Activated CD4-positive, alpha-beta memory T cell treated with anti-CD3 and anti-CD28 coated beads, Interleukin-2, amount 10 ng/mL, durations not matched to agents 7 days and 5 days (primary cell): ENCODE data around the gene FTO. TPM values are rescaled to one million over a fixed set of nuclear protein-coding genes. Genes with fewer than 3 reads are reported as not detected.

Experiments
- CTCF ChIA-PET: fragments of 350-600 bp; sonication (Branson Sonifier 250); formaldehyde crosslinking; loops from one replicate; lab custom pipeline; 2021; ENCODE audit warnings: antibody characterized with exemption, inconsistent platforms; lab: Charles Lee
- POLR2A ChIA-PET: fragments of 350-600 bp; sonication (Branson Sonifier 250); formaldehyde crosslinking; loops from one replicate; lab custom pipeline; 2021; ENCODE audit warnings: antibody characterized with exemption; lab: Charles Lee
- DNase-seq: peaks from one replicate; pipeline ENCODE4 v3.0.0-alpha.2; 2020
- H3K27ac Mint-ChIP-seq: one replicate; pipeline ENCODE4 v1.8.0; 2021; ENCODE audit warnings: mild to moderate bottlenecking, mixed read lengths
- H3K27me3 Mint-ChIP-seq: one replicate; pipeline ENCODE4 v1.8.0; 2021; ENCODE audit warnings: mixed read lengths
- H3K36me3 Mint-ChIP-seq: one replicate; pipeline ENCODE4 v1.8.0; 2021; ENCODE audit warnings: low read depth, mixed read lengths
- H3K4me1 Mint-ChIP-seq: one replicate; pipeline ENCODE4 v1.8.0; 2021; ENCODE audit warnings: mixed read lengths
- H3K4me3 Mint-ChIP-seq: one replicate; pipeline ENCODE4 v1.8.0; 2021; ENCODE audit warnings: mild to moderate bottlenecking, mixed read lengths
- H3K9me3 Mint-ChIP-seq: one replicate; pipeline ENCODE4 v1.8.0; 2021; ENCODE audit warnings: mixed read lengths
- total RNA-seq, 2 experiments: library from RNA; stranded (reverse); gene quantifications; one replicate each; pipeline ENCODE4 v1.2.3, GENCODE V29; 2021

Gene FTO
- total RNA-seq, 2 experiments from 2014 or later: 48.1 to 48.5 TPM

- Mint-ChIP-seq H3K27me3 (no peaks in the 10 kb centered on the region), H3K4me1 (peaks cover 4% of the 10 kb centered on the region), H3K4me3 (no peak overlapping the region), H3K27ac (no peak overlapping the region), H3K9me3 (peaks cover 3% of the 10 kb centered on the region), H3K36me3 (peaks cover 5% of the 10 kb centered on the region)
- ChIA-PET CTCF (no interaction called here), POLR2A (no interaction called here)
- no peak for DNase-seq
These were observed 232.1 kb downstream of the FTO start for GRCh38 chr16:53936052-53936451.

GRCh38 chr16:53936529-53936928 is 232.6 kb downstream of the FTO start:
- no peak overlapping the region for H3K27ac Mint-ChIP-seq
- CTCF ChIA-PET: no interaction called here
- DNase-seq: no peak
- POLR2A ChIA-PET: no interaction called here
- no peaks in the 10 kb centered on the region for H3K27me3 Mint-ChIP-seq
- H3K4me1 Mint-ChIP-seq: peaks cover 4% of the 10 kb centered on the region
- peaks cover 3% of the 10 kb centered on the region for H3K9me3 Mint-ChIP-seq
- H3K4me3 Mint-ChIP-seq: no peak overlapping the region
- H3K36me3 Mint-ChIP-seq: peaks cover 5% of the 10 kb centered on the region

- H3K4me1 Mint-ChIP-seq: peaks cover 4% of the 10 kb centered on the region
- CTCF ChIA-PET: interaction anchor here (1.1 kb wide), 1 partner anchor 46 kb away, joined by 3 read pairs; no protein-coding TSS in a partner anchor
- peaks cover 5% of the 10 kb centered on the region for H3K36me3 Mint-ChIP-seq
- no peak for DNase-seq
- no peaks in the 10 kb centered on the region for H3K27me3 Mint-ChIP-seq
- H3K27ac Mint-ChIP-seq: no peak overlapping the region
- no peak overlapping the region for H3K4me3 Mint-ChIP-seq
- H3K9me3 Mint-ChIP-seq: peaks cover 3% of the 10 kb centered on the region
- POLR2A ChIA-PET: no interaction called here
These were observed 233.4 kb downstream of the FTO start for GRCh38 chr16:53937161-53937880.

- no peaks in the 10 kb centered on the region for H3K27me3 Mint-ChIP-seq
- peaks cover 3% of the 10 kb centered on the region for H3K9me3 Mint-ChIP-seq
- H3K4me3 Mint-ChIP-seq: no peak overlapping the region
- ChIA-PET POLR2A (no interaction called here), CTCF (interaction anchor here (1.6 kb wide), 1 partner anchor 171 kb away, joined by 4 read pairs; no protein-coding TSS in a partner anchor)
- H3K27ac Mint-ChIP-seq: no peak overlapping the region
- no peaks in the 10 kb centered on the region for H3K36me3 Mint-ChIP-seq
- peaks cover 2% of the 10 kb centered on the region for H3K4me1 Mint-ChIP-seq
- DNase-seq: no peak
These were observed 240.1 kb downstream of the FTO start for GRCh38 chr16:53944025-53944424.

- Mint-ChIP-seq H3K27me3 (no peaks in the 10 kb centered on the region), H3K4me1 (peaks cover 5% of the 10 kb centered on the region), H3K27ac (no peak overlapping the region), H3K9me3 (no peaks in the 10 kb centered on the region), H3K4me3 (no peak overlapping the region), H3K36me3 (no peaks in the 10 kb centered on the region)
- POLR2A ChIA-PET: no interaction called here
- CTCF ChIA-PET: interaction anchor here (1.0 kb wide), 2 partner anchors 10 to 396 kb away, joined by 3 read pairs; no protein-coding TSS in a partner anchor
- DNase-seq: no peak
These were observed 242.0 kb downstream of the FTO start for GRCh38 chr16:53945996-53946395.

GRCh38 chr16:53946746-53947386 is 242.9 kb downstream of the FTO start:
- CTCF ChIA-PET: interaction anchor here (0.7 to 1.1 kb wide), 2 partner anchors 54 to 357 kb away, joined by 3 to 4 read pairs; no protein-coding TSS in a partner anchor
- Mint-ChIP-seq H3K9me3 (no peaks in the 10 kb centered on the region), H3K4me3 (no peak overlapping the region), H3K27ac (no peak overlapping the region), H3K36me3 (no peaks in the 10 kb centered on the region), H3K4me1 (peaks cover 7% of the 10 kb centered on the region), H3K27me3 (no peaks in the 10 kb centered on the region)
- POLR2A ChIA-PET: no interaction called here
- no peak for DNase-seq

GRCh38 chr16:53947642-53948041 is 243.7 kb downstream of the FTO start:
- no peaks in the 10 kb centered on the region for H3K36me3 Mint-ChIP-seq
- CTCF ChIA-PET: interaction anchor here (1.1 kb wide), 1 partner anchor 55 kb away, joined by 4 read pairs; no protein-coding TSS in a partner anchor
- H3K4me1 Mint-ChIP-seq: peaks cover 15% of the 10 kb centered on the region
- DNase-seq: no peak
- H3K9me3 Mint-ChIP-seq: no peaks in the 10 kb centered on the region
- no peak overlapping the region for H3K4me3 Mint-ChIP-seq
- H3K27ac Mint-ChIP-seq: no peak overlapping the region
- no peaks in the 10 kb centered on the region for H3K27me3 Mint-ChIP-seq
- POLR2A ChIA-PET: no interaction called here

GRCh38 chr16:53948326-53948725 is 244.4 kb downstream of the FTO start:
- DNase-seq: no peak
- H3K4me3 Mint-ChIP-seq: no peak overlapping the region
- H3K27me3 Mint-ChIP-seq: no peaks in the 10 kb centered on the region
- no peak overlapping the region for H3K27ac Mint-ChIP-seq
- H3K36me3 Mint-ChIP-seq: no peaks in the 10 kb centered on the region
- ChIA-PET CTCF (interaction anchor here (1.5 kb wide), 1 partner anchor 10 kb away, joined by 5 read pairs; no protein-coding TSS in a partner anchor), POLR2A (no interaction called here)
- no peaks in the 10 kb centered on the region for H3K9me3 Mint-ChIP-seq
- H3K4me1 Mint-ChIP-seq: peaks cover 21% of the 10 kb centered on the region

- ChIA-PET CTCF (interaction anchor here (1.5 kb wide), 1 partner anchor 10 kb away, joined by 5 read pairs; no protein-coding TSS in a partner anchor), POLR2A (no interaction called here)
- H3K4me1 Mint-ChIP-seq: peaks cover 22% of the 10 kb centered on the region
- no peak overlapping the region for H3K27ac Mint-ChIP-seq
- no peaks in the 10 kb centered on the region for H3K36me3 Mint-ChIP-seq
- H3K4me3 Mint-ChIP-seq: no peak overlapping the region
- no peaks in the 10 kb centered on the region for H3K27me3 Mint-ChIP-seq
- DNase-seq: no peak
- no peaks in the 10 kb centered on the region for H3K9me3 Mint-ChIP-seq
These were observed 244.9 kb downstream of the FTO start for GRCh38 chr16:53948734-53949430.

GRCh38 chr16:53949715-53950410 is 245.9 kb downstream of the FTO start:
- no peak overlapping the region for H3K27ac Mint-ChIP-seq
- no peaks in the 10 kb centered on the region for H3K9me3 Mint-ChIP-seq
- peaks cover 22% of the 10 kb centered on the region for H3K4me1 Mint-ChIP-seq
- no peak for DNase-seq
- no peak overlapping the region for H3K4me3 Mint-ChIP-seq
- no peaks in the 10 kb centered on the region for H3K27me3 Mint-ChIP-seq
- H3K36me3 Mint-ChIP-seq: no peaks in the 10 kb centered on the region
- ChIA-PET CTCF (interaction anchor here (1.3 to 1.5 kb wide), 2 partner anchors 9 to 12 kb away, joined by 3 to 5 read pairs; no protein-coding TSS in a partner anchor), POLR2A (interaction anchor here (0.6 kb wide), 1 partner anchor 16 kb away, joined by 3 read pairs; no protein-coding TSS in a partner anchor)

- Mint-ChIP-seq H3K36me3 (no peaks in the 10 kb centered on the region), H3K27ac (no peak overlapping the region), H3K4me1 (peaks cover 22% of the 10 kb centered on the region), H3K27me3 (no peaks in the 10 kb centered on the region), H3K9me3 (no peaks in the 10 kb centered on the region), H3K4me3 (no peak overlapping the region)
- ChIA-PET POLR2A (interaction anchor here (0.6 to 1.0 kb wide), 2 partner anchors 11 to 17 kb away, joined by 3 read pairs; no protein-coding TSS in a partner anchor), CTCF (interaction anchor here (1.3 kb wide), 1 partner anchor 11 kb away, joined by 3 read pairs; no protein-coding TSS in a partner anchor)
- no peak for DNase-seq
These were observed 246.7 kb downstream of the FTO start for GRCh38 chr16:53950677-53951076.
